HepG2 (cell line): ENCODE data around the gene MYPN. TPM values are rescaled to one million over a fixed set of nuclear protein-coding genes. Genes with fewer than 3 reads are reported as not detected.

ENCODE experiments used
- ATAC-seq: fragments of 200-7000 bp; cut with Tn5 transposase; 3 replicates; pipeline ENCODE4 v1.9.1; 2020; ENCODE audit warnings: mild to moderate bottlenecking, moderate library complexity
- BruUV-seq: library from RNA; stranded (reverse); fragments of 400-500 nt; replicated peaks from 2 replicates; lab custom pipeline; 2021; lab: Mats Ljungman, UMichigan
- CTCF ChIA-PET: fragments of 300-600 bp; formaldehyde crosslinking; extraction: SDS; loops from one replicate; lab custom pipeline; 2021; ENCODE audit warnings: low total read pairs, inconsistent platforms, low intra/inter-chr PET ratio; lab: Yijun Ruan, JAX
- POLR2A ChIA-PET: fragments of 350-600 bp; sonication (Branson Sonifier 250); formaldehyde crosslinking; loops from one replicate; lab custom pipeline; 2020; ENCODE audit warnings: antibody characterized with exemption, inconsistent platforms; lab: Yijun Ruan, JAX
- DNase-seq: peaks from one replicate; pipeline ENCODE4 v3.0.0-alpha.2; 2015; ENCODE audit warnings: low spot score
- FAIRE-seq: peaks from 3 replicates; lab custom pipeline; 2011; peaks lifted over from hg19 to GRCh38; lab: Jason Lieb, UNC
- H2AFZ ChIP-seq: one replicate; pipeline ENCODE4 v1.6.1; 2011; ENCODE audit warnings: low read length, inconsistent platforms
- H3K27ac ChIP-seq: fragments of 300-600 bp; 3 replicates; pipeline ENCODE4 v1.8.0; 2011; ENCODE audit warnings: mixed run types, mild to moderate bottlenecking, mixed read lengths, low read length, inconsistent platforms; ENCODE audit not compliant: insufficient read depth; ENCODE audit errors: extremely low read length
- H3K27me3 ChIP-seq, 2 experiments: fragments of 200-600 bp in 1 of 2; 2 replicates in 1 of 2; 3 replicates in 1 of 2; pipeline versions ENCODE4 v1.6.0 to v1.8.0; 2011; ENCODE audit warnings: low read length in 2 of 2, mild to moderate bottlenecking in 2 of 2, moderate library complexity in 2 of 2, inconsistent platforms in 1 of 2; ENCODE audit not compliant: insufficient read depth in 2 of 2, control insufficient read depth in 1 of 2
- H3K36me3 ChIP-seq, 2 experiments: fragments of 200-600 bp in 1 of 2; replicated peaks in 1 of 2; 2 replicates in 1 of 2; 3 replicates in 1 of 2; pipeline versions ENCODE4 v1.5.1 to v1.8.0; 2011; ENCODE audit warnings: low read length in 2 of 2, inconsistent platforms in 1 of 2; ENCODE audit not compliant: insufficient read depth in 2 of 2, control insufficient read depth in 1 of 2
- H3K4me1 ChIP-seq: 2 replicates; pipeline ENCODE4 v1.5.1; 2012; ENCODE audit warnings: low read length, inconsistent platforms; ENCODE audit not compliant: insufficient read depth
- H3K4me2 ChIP-seq: 2 replicates; pipeline ENCODE4 v1.6.0; 2011; ENCODE audit warnings: low read depth, low read length, inconsistent platforms
- H3K4me3 ChIP-seq, 3 experiments: fragments of 200-600 bp in 1 of 3; sonication (generic), shearing (Covaris generic) in 1 of 3; replicated peaks in 1 of 3; 2 replicates each; pipeline ENCODE4 v1.5.1; 2011 to 2016; ENCODE audit warnings: low read length in 3 of 3, inconsistent platforms in 2 of 3, low read depth in 2 of 3, mild to moderate bottlenecking in 2 of 3, control low read depth in 1 of 3, mixed read lengths in 1 of 3; ENCODE audit not compliant: insufficient read depth in 1 of 3
- H3K79me2 ChIP-seq: one replicate; pipeline ENCODE4 v1.6.1; 2011; ENCODE audit warnings: low read length, inconsistent platforms; ENCODE audit not compliant: insufficient read depth
- H3K9ac ChIP-seq: 2 replicates; pipeline ENCODE4 v1.6.0; 2011; ENCODE audit warnings: mild to moderate bottlenecking, low read depth, low read length, inconsistent platforms; ENCODE audit not compliant: insufficient read depth
- H3K9me3 ChIP-seq: 2 replicates; pipeline ENCODE4 v1.5.1; 2012; ENCODE audit warnings: mild to moderate bottlenecking, low read length
- H4K20me1 ChIP-seq: 2 replicates; pipeline ENCODE4 v1.6.0; 2011; ENCODE audit warnings: inconsistent platforms, mild to moderate bottlenecking, low read length, moderate library complexity; ENCODE audit not compliant: insufficient read depth
- CENPT ChIP-seq: sonication (generic); formaldehyde crosslinking; IDR thresholded peaks from 2 replicates; pipeline ENCODE4 v1.8.0; 2022; ENCODE audit warnings: low read depth, mild to moderate bottlenecking, moderate library complexity, missing genetic modification reagents
- DR1 ChIP-seq: sonication (generic); formaldehyde crosslinking; IDR thresholded peaks from 2 replicates; pipeline ENCODE4 v1.8.0; 2021; ENCODE audit warnings: mild to moderate bottlenecking, missing genetic modification reagents, inconsistent platforms
- JUND ChIP-seq: sonication (generic); formaldehyde crosslinking; IDR thresholded peaks from 2 replicates; pipeline ENCODE4 v1.8.0; 2022; ENCODE audit warnings: mild to moderate bottlenecking, missing genetic modification reagents
- LCORL ChIP-seq, 2 experiments: fragments of 450-650 bp in 1 of 2; sonication (generic) in 1 of 2; formaldehyde crosslinking in 1 of 2; IDR thresholded peaks; 2 replicates each; pipeline versions ENCODE4 v1.5.0 to v1.6.1; 2017 to 2020; ENCODE audit warnings: antibody characterized with exemption in 1 of 2, missing genetic modification reagents in 1 of 2
- MTF1 ChIP-seq: sonication (generic); formaldehyde crosslinking; IDR thresholded peaks from 2 replicates; pipeline ENCODE4 v1.5.0; 2020; ENCODE audit warnings: missing genetic modification reagents
- MXD4 ChIP-seq: IDR thresholded peaks from 2 replicates; pipeline ENCODE4 v1.6.1; 2016; ENCODE audit warnings: mild to moderate bottlenecking, missing biosample characterization, missing genetic modification reagents
- SAFB2 ChIP-seq: sonication (generic); formaldehyde crosslinking; IDR thresholded peaks from 2 replicates; pipeline ENCODE4 v1.5.1; 2020; ENCODE audit warnings: missing genetic modification reagents, low read depth, mild to moderate bottlenecking, borderline replicate concordance
- SATB2 ChIP-seq: sonication (generic); formaldehyde crosslinking; IDR thresholded peaks from 2 replicates; pipeline ENCODE4 v1.5.0; 2020; ENCODE audit warnings: missing genetic modification reagents
- SMAD1 ChIP-seq: sonication (generic); formaldehyde crosslinking; IDR thresholded peaks from 2 replicates; pipeline ENCODE4 v1.4.0; 2020; ENCODE audit warnings: missing genetic modification reagents, low read depth, mild to moderate bottlenecking, borderline replicate concordance
- SMYD3 ChIP-seq: sonication (generic); formaldehyde crosslinking; IDR thresholded peaks from 2 replicates; pipeline ENCODE4 v1.8.1; 2023; ENCODE audit warnings: mild to moderate bottlenecking, missing genetic modification reagents
- SP4 ChIP-seq: sonication (generic); formaldehyde crosslinking; IDR thresholded peaks from 2 replicates; pipeline ENCODE4 v1.8.1; 2023; ENCODE audit warnings: mild to moderate bottlenecking, missing genetic modification reagents
- STAT5B ChIP-seq: sonication (generic); formaldehyde crosslinking; IDR thresholded peaks from 2 replicates; pipeline ENCODE4 v1.4.0; 2020; ENCODE audit warnings: missing genetic modification reagents
- ZFP90 ChIP-seq: sonication (generic); formaldehyde crosslinking; IDR thresholded peaks from 2 replicates; pipeline ENCODE4 v1.8.0; 2022; ENCODE audit warnings: missing genetic modification reagents, mild to moderate bottlenecking, inconsistent platforms, borderline replicate concordance
- ZNF441 ChIP-seq: sonication (generic); formaldehyde crosslinking; IDR thresholded peaks from 2 replicates; pipeline ENCODE4 v1.7.0; 2021; ENCODE audit warnings: missing genetic modification reagents, borderline replicate concordance
- ZNF660 ChIP-seq: sonication (generic); formaldehyde crosslinking; IDR thresholded peaks from 2 replicates; pipeline ENCODE4 v1.5.1; 2020; ENCODE audit warnings: mild to moderate bottlenecking, low read depth, missing genetic modification reagents, borderline replicate concordance
- ZNF678 ChIP-seq: sonication (generic); formaldehyde crosslinking; IDR thresholded peaks from 2 replicates; pipeline ENCODE4 v1.4.0; 2020; ENCODE audit warnings: mild to moderate bottlenecking, missing genetic modification reagents
- ZSCAN30 ChIP-seq: sonication (generic); formaldehyde crosslinking; IDR thresholded peaks from 2 replicates; pipeline ENCODE4 v1.5.0; 2020; ENCODE audit warnings: mild to moderate bottlenecking, missing genetic modification reagents
- ZSCAN9 ChIP-seq: IDR thresholded peaks from 2 replicates; pipeline ENCODE4 v1.6.1; 2016; ENCODE audit warnings: borderline replicate concordance
- WGBS: methylation state at CpG from one replicate; pipeline ENCODE4 v1.1.6; 2017; ENCODE audit warnings: low lambda C conversion rate; 5-methylcytosine and 5-hydroxymethylcytosine counted together
- in situ Hi-C: cut with HindIII; loops from 2 replicates; pipeline ENCODE4 v1.10.0; 2017; ENCODE audit warnings: low pct_unique_long_range_greater_than_20kb; ENCODE audit not compliant: extremely low pct_ligation_motif_present
- intact Hi-C: fragments of 100-400 bp; cut with micrococcal nuclease; formaldehyde crosslinking; loops from one replicate; pipeline ENCODE4 v1.10.0; 2022; ENCODE audit not compliant: unreplicated experiment
- polyA plus RNA-seq, 8 experiments: library from polyadenylated mRNA; depleted of rRNA in 3 of 8; stranded (reverse) in 7 of 8; unstranded in 1 of 8; fragments of >200 nt; fragmentation: Illumina TruSeq in 4 of 8; extraction: Trizol in 4 of 8; gene quantifications; 2 replicates each; pipeline versions ENCODE4 v1.2.1 to v1.2.3, GENCODE V29; 2011 to 2016; ENCODE audit warnings: low read depth in 4 of 8, missing spikeins in 1 of 8, mixed read lengths in 1 of 8; ENCODE audit not compliant: insufficient read depth in 1 of 8
- total RNA-seq, 5 experiments: library from RNA; depleted of rRNA; stranded (reverse); fragments of >200 nt; fragmentation: Illumina TruSeq; extraction: Trizol; gene quantifications; 2 replicates each; pipeline ENCODE4 v1.2.3, GENCODE V29; 2016; ENCODE audit warnings: low read depth in 1 of 5
- TF ChIP-seq, protein P1 (sequence below): sonication (generic); formaldehyde crosslinking; IDR thresholded peaks from 2 replicates; pipeline ENCODE4 v1.5.0; 2020; ENCODE audit warnings: missing genetic modification reagents
- TF ChIP-seq, protein P2 (sequence below): sonication (generic); formaldehyde crosslinking; IDR thresholded peaks from 2 replicates; pipeline ENCODE4 v1.4.0; 2020; ENCODE audit warnings: missing genetic modification reagents

The MYPN gene
- total and polyA plus RNA-seq, 2 of the 13 experiments (the other 11 are each of a cell fraction or from before 2014, with no cell fraction given): not detected

DNA sequence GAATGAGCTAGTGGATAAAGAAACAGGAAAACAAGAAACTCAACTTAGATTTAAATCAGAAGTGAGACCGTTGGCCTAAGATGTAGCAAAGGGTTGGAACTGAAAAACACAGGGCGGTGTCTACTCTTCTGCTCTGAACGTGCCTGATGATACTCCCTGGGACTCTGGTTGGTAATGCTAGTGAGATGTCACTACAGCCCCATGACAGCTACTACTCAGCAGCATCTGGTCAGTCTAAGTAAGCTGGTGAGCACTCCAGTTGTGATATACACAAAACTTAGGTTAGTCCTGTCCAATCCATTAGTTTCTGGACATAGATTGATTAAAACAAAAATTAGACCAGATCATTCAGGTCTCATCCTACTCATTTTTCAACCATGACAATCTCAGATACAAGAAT, 15.4 kb downstream of the MYPN start:
- H3K4me1 ChIP-seq: no peaks in the 10 kb centered on the region
- no peak overlapping the region for H3K4me3 ChIP-seq
- H3K4me2 ChIP-seq: no peak overlapping the region
- 20% methylated on average over 3 of the region's 3 CpGs for WGBS
- H3K9ac ChIP-seq: no peak overlapping the region
- POLR2A ChIA-PET: no interaction called here
- CTCF ChIA-PET: no interaction called here
- TF ChIP-seq SMYD3 (no peak), SAFB2 (CRISPR knock-in tag) (no peak), STAT5B (no peak), LCORL (IDR thresholded peaks at IDR 0.05) (no peak), LCORL (CRISPR knock-in tag; IDR thresholded peaks at IDR 0.05) (no peak), SMAD1 (CRISPR knock-in tag) (no peak), DR1 (CRISPR knock-in tag) (no peak), ZNF441 (no peak), MXD4 (CRISPR knock-in tag) (no peak)
- H3K36me3 ChIP-seq: no peaks in the 10 kb centered on the region
- no peaks in the 10 kb centered on the region for H3K9me3 ChIP-seq
- H2AFZ ChIP-seq: no peak overlapping the region
- no peak for DNase-seq
- no peak for FAIRE-seq
- no peak for ATAC-seq
- no peaks in the 10 kb centered on the region for H4K20me1 ChIP-seq
- no peaks in the 10 kb centered on the region for H3K79me2 ChIP-seq
- in situ Hi-C loops: no loop called here
- BruUV-seq: no TSS peak
- no peak overlapping the region for H3K27ac ChIP-seq
- no peaks in the 10 kb centered on the region for H3K27me3 ChIP-seq
- intact Hi-C loops: no loop called here

DNA sequence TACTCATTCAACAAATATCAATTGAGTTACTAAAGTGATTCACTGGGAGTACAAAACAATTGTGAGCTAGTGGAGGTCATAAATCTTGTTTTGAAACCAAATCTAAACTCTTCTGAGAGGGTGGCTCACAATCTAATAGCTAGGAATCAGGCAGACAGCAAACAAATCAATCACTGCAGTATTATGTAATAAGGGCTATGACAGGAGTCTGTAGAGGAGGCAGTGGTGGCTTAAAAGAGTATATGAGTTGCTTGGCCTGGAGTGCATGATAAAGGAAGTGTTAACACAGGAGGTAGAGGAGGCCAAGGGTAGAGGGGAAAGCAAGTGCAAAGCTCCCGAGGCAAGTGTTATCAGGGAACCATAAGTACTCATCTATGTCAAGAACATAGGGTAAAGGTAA, 16.5 kb downstream of the MYPN start:
- H3K9me3 ChIP-seq: no peaks in the 10 kb centered on the region
- FAIRE-seq (no peak), ATAC-seq (no peak), DNase-seq (no peak)
- H3K4me2 ChIP-seq: no peak overlapping the region
- WGBS: 0% methylated on average over 1 of the region's 1 CpG
- no peak overlapping the region for H3K9ac ChIP-seq
- H3K4me3 ChIP-seq: no peak overlapping the region
- H3K79me2 ChIP-seq: no peaks in the 10 kb centered on the region
- POLR2A ChIA-PET: no interaction called here
- no peaks in the 10 kb centered on the region for H3K4me1 ChIP-seq
- no peaks in the 10 kb centered on the region for H3K36me3 ChIP-seq
- no peaks in the 10 kb centered on the region for H4K20me1 ChIP-seq
- BruUV-seq: no TSS peak
- no peaks in the 10 kb centered on the region for H3K27me3 ChIP-seq
- in situ Hi-C loops (no loop called here), intact Hi-C loops (no loop called here)
- CTCF ChIA-PET: no interaction called here
- H2AFZ ChIP-seq: no peak overlapping the region
- no peak overlapping the region for H3K27ac ChIP-seq
- no peak for TF ChIP-seq SP4 (CRISPR knock-in tag)
- no peak for TF ChIP-seq SATB2 (CRISPR knock-in tag)
- no peak for TF ChIP-seq ZSCAN9
- TF ChIP-seq ZFP90 (CRISPR knock-in tag): no peak
- TF ChIP-seq JUND (CRISPR knock-in tag): no peak
- TF ChIP-seq, protein P1, sequence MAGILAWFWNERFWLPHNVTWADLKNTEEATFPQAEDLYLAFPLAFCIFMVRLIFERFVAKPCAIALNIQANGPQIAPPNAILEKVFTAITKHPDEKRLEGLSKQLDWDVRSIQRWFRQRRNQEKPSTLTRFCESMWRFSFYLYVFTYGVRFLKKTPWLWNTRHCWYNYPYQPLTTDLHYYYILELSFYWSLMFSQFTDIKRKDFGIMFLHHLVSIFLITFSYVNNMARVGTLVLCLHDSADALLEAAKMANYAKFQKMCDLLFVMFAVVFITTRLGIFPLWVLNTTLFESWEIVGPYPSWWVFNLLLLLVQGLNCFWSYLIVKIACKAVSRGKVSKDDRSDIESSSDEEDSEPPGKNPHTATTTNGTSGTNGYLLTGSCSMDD (CRISPR knock-in tag): no peak
- TF ChIP-seq MTF1: no peak
- TF ChIP-seq, protein P2, sequence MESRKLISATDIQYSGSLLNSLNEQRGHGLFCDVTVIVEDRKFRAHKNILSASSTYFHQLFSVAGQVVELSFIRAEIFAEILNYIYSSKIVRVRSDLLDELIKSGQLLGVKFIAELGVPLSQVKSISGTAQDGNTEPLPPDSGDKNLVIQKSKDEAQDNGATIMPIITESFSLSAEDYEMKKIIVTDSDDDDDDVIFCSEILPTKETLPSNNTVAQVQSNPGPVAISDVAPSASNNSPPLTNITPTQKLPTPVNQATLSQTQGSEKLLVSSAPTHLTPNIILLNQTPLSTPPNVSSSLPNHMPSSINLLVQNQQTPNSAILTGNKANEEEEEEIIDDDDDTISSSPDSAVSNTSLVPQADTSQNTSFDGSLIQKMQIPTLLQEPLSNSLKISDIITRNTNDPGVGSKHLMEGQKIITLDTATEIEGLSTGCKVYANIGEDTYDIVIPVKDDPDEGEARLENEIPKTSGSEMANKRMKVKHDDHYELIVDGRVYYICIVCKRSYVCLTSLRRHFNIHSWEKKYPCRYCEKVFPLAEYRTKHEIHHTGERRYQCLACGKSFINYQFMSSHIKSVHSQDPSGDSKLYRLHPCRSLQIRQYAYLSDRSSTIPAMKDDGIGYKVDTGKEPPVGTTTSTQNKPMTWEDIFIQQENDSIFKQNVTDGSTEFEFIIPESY (CRISPR knock-in tag): no peak
- TF ChIP-seq ZNF678 (CRISPR knock-in tag): no peak
- no peak for TF ChIP-seq ZNF660 (CRISPR knock-in tag)
- TF ChIP-seq ZSCAN30 (CRISPR knock-in tag): no peak
- no peak for TF ChIP-seq CENPT (CRISPR knock-in tag)
